HG02759 (cell line): ENCODE data around the gene SLC24A4.

ENCODE experiments used
- ATAC-seq: cut with Tn5 transposase; IDR thresholded peaks from one replicate; pipeline ENCODE4 v1.9.1; 2021; ENCODE audit warnings: mild to moderate bottlenecking, moderate library complexity; ENCODE audit not compliant: unreplicated experiment

SLC24A4 gene

DNA sequence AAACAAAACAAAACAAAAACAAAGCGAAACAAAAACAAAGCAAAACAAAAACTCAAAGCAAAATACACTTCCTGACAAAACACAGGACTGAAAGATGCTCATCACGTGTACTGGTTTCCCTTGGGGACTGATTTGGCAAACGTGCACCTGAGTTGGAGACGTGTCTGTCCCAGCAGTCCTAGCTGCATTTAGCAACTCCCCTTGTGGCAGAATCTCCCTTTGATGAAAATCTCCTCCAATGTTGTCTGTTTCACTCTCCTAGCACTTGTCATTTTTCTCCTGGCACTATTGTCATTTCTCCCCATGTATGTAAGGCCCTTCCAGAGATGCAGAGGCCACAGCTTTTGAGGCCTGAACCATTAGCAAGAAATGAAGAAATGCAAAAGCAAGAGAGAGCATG is 6.8 kb upstream of the SLC24A4 start:
- no peak for ATAC-seq

GRCh38 chr14:92316937-92317336 is 6.0 kb upstream of the SLC24A4 start:
- ATAC-seq, result no peak

DNA sequence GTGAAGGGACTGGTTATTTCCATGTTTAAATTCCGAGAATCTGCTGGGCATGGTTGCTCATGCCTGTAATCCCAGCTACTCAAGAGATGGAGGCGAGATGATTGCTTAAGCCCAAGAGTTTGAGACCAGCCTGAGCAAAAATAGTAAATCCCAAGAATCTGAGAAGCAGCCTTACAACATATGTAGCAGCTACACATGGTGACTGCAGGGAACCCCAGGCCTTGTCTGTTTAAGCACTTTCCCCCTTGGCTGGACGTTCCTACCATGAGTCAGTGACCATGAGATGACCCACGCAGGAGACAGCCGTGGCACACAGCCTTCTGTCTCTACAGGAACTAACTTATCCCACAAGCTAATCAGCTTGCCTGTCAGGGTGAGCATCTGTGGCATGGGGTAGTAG is 5.5 kb upstream of the SLC24A4 start:
- ATAC-seq, result no peak

DNA sequence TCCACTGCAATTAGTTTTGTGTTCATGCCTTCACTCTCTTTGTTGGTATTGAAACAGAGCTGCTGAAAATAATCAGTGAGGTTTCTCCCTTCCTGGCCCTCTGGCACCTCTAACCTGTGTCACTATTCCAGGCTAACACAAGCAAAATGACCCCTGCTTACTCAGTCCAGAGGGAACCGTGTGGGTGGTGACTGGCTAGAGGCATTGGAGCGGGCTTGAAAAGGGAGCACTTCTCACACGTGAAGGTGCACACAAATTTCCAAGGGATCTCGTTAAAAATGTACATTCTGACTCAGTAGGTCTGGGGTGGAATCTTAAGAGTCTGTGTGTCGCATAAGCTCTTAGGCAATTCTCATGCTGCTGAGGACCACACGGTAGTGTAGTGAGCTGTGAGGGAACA is 1.3 kb upstream of the SLC24A4 start:
- no peak for ATAC-seq

- ATAC-seq, result no peak
Observed at GRCh38 chr14:92322516-92322915, 449 bp upstream of the SLC24A4 start.

- ATAC-seq, result no peak
Observed at GRCh38 chr14:92323916-92324818, 1.2 kb downstream of the SLC24A4 start.

DNA sequence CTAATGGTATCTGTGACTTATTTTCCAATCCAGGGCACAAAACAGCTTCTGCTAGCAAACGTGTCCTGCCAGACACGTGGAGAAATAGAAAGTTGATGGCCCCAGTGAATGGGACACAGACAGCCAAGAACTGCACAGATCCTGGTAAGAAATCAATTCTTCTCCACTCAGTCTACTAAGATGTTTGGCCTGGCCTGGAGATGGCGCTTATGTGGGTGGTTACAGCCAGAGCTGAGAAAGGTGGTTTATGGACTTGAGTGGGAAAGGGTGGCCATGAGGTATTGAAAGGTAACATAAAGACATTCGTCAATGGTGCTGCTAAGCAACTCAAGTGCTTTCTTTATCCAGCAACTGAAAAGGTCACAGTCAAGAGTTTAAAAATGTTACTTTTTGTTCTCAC is 2.9 kb downstream of the SLC24A4 start:
- ATAC-seq, result no peak

DNA sequence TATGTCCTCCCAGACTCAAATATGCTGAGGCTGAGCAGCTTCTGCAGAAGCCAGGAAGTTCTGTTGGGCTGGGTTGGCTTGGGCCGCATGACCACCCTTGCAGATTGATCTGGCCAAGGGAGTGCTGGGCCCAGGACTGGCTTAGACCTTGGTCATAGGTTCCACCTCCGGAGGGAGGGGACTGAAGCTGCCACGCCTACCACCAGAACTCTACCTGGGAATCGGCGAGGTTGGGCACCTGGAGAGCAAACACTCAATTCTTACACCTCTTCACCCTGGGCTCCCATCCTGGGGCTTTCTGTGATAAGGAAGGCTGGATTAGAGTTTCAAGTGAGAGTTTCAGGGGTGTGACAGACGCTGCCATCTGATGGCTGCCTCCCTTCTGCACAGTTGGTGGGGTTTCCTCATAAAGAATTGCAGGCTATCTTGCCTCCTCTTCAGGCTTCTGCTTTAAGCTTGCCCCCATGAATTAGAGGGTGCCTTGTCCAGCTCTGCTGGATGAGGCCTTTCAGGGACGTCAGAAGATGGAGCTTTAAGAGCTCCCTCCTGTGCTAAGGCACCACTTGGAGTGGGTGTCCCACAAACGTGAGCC is 5.8 kb downstream of the SLC24A4 start:
- ATAC-seq, result no peak

DNA sequence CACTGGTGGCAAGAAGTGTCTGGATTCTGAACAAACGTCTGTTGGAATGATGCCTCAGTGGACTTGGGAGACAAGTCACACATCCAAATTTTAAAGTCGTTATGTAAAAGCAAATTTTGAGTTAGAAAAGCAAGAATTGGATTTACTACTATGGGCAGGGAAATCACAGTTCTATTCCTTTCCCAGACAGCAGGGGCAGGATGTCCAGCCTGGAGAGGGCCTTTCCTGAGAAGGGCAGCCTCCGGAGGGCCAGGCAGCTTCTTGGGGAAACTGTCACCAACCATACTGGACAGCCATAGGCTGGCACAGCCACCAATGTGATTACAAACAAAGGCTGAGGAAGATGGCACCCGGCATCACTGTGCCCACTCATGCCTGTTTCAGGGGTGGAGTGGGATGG is 11.1 kb downstream of the SLC24A4 start:
- ATAC-seq, result no peak

GRCh38 chr14:92336363-92336762 is 13.4 kb downstream of the SLC24A4 start:
- ATAC-seq, result no peak

- ATAC-seq, result no peak
Observed at GRCh38 chr14:92339426-92339825, 16.5 kb downstream of the SLC24A4 start.

GRCh38 chr14:92340071-92340470 is 17.1 kb downstream of the SLC24A4 start:
- no peak for ATAC-seq

GRCh38 chr14:92340931-92341330 is 18.0 kb downstream of the SLC24A4 start:
- no peak for ATAC-seq

DNA sequence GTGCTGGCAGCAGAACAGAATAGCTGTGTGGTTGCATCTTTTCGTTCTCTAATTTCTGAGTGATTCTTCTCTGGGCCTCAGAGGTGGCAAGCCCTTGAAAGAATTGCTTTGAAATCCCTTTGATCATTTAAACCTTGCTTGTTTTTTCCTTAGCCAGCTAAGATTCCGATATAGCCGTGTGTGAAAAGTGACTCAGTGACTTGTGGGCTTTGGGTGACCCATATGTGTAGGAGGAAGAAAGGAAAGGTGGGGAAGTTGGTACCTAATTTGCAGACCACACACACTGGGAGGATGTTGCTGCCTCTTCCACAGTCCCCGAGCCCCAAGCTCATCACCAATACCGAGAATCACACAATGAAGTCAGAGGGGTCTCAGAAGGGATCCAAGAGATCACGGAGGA is 18.8 kb downstream of the SLC24A4 start:
- no peak for ATAC-seq

DNA sequence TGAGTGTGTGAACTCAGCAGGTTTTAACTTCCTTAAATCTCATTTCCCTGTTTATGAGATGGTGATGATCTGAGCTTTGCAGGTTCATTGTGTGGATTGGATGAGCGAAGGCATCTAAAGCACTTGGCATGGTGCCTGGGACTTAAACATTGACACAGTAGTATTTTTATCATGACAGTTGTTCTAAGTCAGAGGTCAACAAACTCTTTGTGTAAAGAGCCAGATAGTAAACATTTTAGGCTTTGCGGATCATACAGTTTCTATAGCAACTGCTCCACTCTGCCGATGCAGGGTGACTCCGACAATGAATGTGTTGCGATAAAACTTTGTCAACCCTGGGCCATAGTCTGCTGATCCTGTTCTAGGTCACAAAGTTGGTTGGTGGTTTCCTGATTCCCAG is 25.2 kb downstream of the SLC24A4 start:
- ATAC-seq, result no peak

DNA sequence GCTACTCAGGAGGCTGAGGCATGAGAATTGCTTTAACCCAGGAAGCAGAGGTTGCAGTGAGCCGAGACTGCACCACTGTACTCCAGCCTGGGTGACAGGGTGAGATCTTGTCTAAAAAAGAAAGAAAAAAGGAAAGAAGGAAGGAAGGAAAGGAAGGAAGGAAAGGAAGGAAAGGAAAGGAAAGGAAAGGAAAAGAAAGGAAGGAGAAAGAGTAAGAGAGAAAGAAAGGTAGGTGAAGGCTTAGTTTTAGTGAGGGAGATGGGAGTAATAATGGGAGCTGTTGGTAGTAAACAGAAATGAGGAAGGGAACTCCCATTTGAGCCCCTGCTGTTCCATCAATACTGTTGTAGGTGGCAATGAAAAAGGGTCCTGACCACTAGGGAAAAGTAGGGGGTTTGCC is 28.8 kb downstream of the SLC24A4 start:
- no peak for ATAC-seq

GRCh38 chr14:92352158-92352985 is 29.4 kb downstream of the SLC24A4 start:
- no peak for ATAC-seq

DNA sequence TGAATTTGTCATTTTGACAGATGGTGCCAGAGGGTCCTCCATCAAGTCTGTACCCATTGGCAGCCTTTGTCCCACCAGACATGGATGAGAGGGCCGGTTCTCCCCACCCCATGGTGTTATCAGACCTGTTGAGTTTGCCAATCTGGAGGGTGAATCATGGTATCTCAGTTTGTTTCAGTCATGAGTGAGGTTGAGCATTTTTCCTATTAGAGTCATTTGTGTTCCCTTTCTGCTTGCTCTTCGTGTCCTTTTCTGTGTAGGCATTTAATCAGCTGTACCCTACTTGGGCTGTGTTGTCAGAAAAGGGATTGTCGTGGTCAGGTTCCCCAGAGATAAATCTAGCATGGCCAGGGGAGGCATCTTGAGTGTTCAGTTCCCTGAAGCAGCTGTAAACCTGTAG is 30.5 kb downstream of the SLC24A4 start:
- no peak for ATAC-seq

DNA sequence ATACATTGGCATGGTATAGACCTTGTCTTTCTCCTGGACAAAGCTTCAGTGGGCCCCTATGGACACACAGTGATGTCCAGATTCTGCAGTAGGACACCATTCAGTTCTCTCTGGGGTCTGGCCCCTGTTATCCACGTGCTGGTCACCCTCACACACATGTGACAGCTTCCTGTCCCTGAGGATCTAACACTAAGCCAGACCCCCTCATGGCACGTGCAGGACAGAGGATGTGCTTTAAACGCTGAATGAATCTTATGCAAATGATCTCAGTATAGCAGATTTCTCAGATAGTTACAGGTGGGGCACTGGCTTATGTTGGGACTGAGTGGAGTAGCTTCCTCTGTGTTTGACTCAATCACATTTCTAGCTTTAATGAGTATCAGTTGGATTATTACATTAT is 33.7 kb downstream of the SLC24A4 start:
- no peak for ATAC-seq

- ATAC-seq, result no peak
Observed at GRCh38 chr14:92360651-92361370, 37.8 kb downstream of the SLC24A4 start.

- ATAC-seq, result no peak
Observed at GRCh38 chr14:92362781-92363235, 39.8 kb downstream of the SLC24A4 start.
